Measurements from ENCODE around the gene CPED1. TPM values are rescaled to one million over a fixed set of nuclear protein-coding genes. Genes with fewer than 3 reads are reported as not detected.

Gene CPED1
- total RNA-seq, 1 experiment from 2014 or later: 0.39 TPM

DNA sequence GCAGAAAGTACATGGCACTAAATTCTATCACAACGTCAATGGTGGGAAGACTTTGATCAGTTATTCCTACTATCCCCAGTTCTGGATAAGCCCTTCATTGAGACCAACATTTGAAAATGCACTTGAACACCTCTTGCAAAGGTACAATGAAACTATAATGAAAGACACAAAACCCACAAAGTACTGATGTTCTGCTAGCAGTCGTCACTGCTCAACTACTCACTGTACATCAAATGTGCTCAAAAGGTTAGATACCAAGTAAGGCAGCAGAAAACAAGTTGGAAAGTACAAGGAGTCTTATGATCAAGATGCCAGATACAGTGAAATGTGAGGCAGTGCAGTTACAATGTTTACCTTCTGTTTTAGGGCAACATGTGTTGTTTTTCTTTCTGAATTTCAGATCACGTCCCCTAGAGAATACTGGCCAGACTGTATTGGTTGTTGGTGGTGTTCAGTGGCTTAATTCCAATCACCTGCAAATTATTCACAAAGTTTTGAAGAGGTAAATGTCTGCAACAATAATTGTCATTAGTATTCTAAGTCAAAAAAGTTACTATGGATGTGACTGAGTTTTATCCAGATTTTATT lies 277.9 kb downstream of the CPED1 start:
- ATAC-seq (no peak), DNase-seq (ENCODE audit: low read depth, low spot score) (no peak)
- Histone ChIP-seq H3K27ac (ENCODE audit: low read length) (no peak overlapping the region), H3K27me3 (ENCODE audit: control insufficient read depth, insufficient read depth, low read length) (no peaks in the 10 kb centered on the region), H3K4me3 (ENCODE audit: low read depth in 2 of 2, low read length in 2 of 2) (no peak overlapping the region), H3K4me1 (ENCODE audit: control insufficient read depth, insufficient read depth, low read length) (no peaks in the 10 kb centered on the region), H3K9me3 (ENCODE audit: control insufficient read depth, insufficient read depth, low read depth, low read length) (no peaks in the 10 kb centered on the region), H3K36me3 (ENCODE audit: control insufficient read depth, insufficient read depth, low read length) (no peaks in the 10 kb centered on the region; the same call in 1 of the 2 replicates)
- in situ Hi-C loops (cut with HindIII; ENCODE audit: low pct_unique_long_range_greater_than_20kb, low sequenced_read_pairs): no loop called here
- POLR2A ChIA-PET: no interaction called here
- BruUV-seq (replicated peaks): no TSS peak
- no peak for TF ChIP-seq POLR2AphosphoS5 (IDR thresholded peaks at IDR 0.05; ENCODE audit: low read depth, low read length)
- no peak for TF ChIP-seq TCF7L2 (IDR thresholded peaks at IDR 0.05; ENCODE audit: low read depth, low read length)
- TF ChIP-seq SIN3A (IDR thresholded peaks at IDR 0.05; ENCODE audit: borderline replicate concordance, insufficient read depth, low read depth, low read length): no peak
- TF ChIP-seq, protein P1, sequence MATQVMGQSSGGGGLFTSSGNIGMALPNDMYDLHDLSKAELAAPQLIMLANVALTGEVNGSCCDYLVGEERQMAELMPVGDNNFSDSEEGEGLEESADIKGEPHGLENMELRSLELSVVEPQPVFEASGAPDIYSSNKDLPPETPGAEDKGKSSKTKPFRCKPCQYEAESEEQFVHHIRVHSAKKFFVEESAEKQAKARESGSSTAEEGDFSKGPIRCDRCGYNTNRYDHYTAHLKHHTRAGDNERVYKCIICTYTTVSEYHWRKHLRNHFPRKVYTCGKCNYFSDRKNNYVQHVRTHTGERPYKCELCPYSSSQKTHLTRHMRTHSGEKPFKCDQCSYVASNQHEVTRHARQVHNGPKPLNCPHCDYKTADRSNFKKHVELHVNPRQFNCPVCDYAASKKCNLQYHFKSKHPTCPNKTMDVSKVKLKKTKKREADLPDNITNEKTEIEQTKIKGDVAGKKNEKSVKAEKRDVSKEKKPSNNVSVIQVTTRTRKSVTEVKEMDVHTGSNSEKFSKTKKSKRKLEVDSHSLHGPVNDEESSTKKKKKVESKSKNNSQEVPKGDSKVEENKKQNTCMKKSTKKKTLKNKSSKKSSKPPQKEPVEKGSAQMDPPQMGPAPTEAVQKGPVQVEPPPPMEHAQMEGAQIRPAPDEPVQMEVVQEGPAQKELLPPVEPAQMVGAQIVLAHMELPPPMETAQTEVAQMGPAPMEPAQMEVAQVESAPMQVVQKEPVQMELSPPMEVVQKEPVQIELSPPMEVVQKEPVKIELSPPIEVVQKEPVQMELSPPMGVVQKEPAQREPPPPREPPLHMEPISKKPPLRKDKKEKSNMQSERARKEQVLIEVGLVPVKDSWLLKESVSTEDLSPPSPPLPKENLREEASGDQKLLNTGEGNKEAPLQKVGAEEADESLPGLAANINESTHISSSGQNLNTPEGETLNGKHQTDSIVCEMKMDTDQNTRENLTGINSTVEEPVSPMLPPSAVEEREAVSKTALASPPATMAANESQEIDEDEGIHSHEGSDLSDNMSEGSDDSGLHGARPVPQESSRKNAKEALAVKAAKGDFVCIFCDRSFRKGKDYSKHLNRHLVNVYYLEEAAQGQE (IDR thresholded peaks at IDR 0.05; ENCODE audit: insufficient read depth in 1 of 2, low read depth in 2 of 2, low read length in 1 of 2): no peak
- TF ChIP-seq, protein P2, sequence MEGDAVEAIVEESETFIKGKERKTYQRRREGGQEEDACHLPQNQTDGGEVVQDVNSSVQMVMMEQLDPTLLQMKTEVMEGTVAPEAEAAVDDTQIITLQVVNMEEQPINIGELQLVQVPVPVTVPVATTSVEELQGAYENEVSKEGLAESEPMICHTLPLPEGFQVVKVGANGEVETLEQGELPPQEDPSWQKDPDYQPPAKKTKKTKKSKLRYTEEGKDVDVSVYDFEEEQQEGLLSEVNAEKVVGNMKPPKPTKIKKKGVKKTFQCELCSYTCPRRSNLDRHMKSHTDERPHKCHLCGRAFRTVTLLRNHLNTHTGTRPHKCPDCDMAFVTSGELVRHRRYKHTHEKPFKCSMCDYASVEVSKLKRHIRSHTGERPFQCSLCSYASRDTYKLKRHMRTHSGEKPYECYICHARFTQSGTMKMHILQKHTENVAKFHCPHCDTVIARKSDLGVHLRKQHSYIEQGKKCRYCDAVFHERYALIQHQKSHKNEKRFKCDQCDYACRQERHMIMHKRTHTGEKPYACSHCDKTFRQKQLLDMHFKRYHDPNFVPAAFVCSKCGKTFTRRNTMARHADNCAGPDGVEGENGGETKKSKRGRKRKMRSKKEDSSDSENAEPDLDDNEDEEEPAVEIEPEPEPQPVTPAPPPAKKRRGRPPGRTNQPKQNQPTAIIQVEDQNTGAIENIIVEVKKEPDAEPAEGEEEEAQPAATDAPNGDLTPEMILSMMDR (IDR thresholded peaks at IDR 0.05): no peak
- CTCF ChIA-PET: no interaction called here
- intact Hi-C loops (cut with micrococcal nuclease; ENCODE audit: unreplicated experiment): no loop called here

DNA sequence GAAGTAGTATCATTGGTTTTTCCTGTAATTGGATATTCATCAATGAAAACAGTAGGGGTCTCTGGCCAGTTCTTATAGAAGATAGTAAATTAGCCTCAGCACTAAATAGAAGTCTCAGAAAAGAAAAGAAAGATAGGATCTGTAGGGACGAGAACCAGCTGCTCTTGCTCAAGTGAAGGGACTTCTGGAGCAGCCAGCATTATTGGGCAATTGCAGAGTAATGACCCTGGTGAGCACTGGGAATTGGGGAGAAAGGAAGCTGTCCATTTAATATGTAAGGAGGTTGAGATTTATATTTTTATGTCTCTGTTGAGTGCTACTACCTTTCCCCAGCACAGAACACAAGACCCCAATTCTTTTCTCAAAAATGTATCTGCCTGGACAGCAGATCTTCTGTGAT lies 279.1 kb downstream of the CPED1 start:
- in situ Hi-C loops (cut with HindIII; ENCODE audit: low pct_unique_long_range_greater_than_20kb, low sequenced_read_pairs): no loop called here
- Histone ChIP-seq H3K27ac (ENCODE audit: low read length) (no peak overlapping the region), H3K4me1 (ENCODE audit: control insufficient read depth, insufficient read depth, low read length) (no peaks in the 10 kb centered on the region), H3K4me3 (ENCODE audit: low read depth in 2 of 2, low read length in 2 of 2) (no peak overlapping the region), H3K9me3 (ENCODE audit: control insufficient read depth, insufficient read depth, low read depth, low read length) (no peaks in the 10 kb centered on the region), H3K36me3 (ENCODE audit: control insufficient read depth, insufficient read depth, low read length) (no peaks in the 10 kb centered on the region; the same call in 1 of the 2 replicates), H3K27me3 (ENCODE audit: control insufficient read depth, insufficient read depth, low read length) (no peaks in the 10 kb centered on the region)
- DNase-seq (ENCODE audit: low read depth, low spot score) (no peak), ATAC-seq (no peak)
- BruUV-seq (replicated peaks): no TSS peak
- CTCF ChIA-PET: no interaction called here
- TF ChIP-seq POLR2AphosphoS5 (IDR thresholded peaks at IDR 0.05; ENCODE audit: low read depth, low read length): no peak
- no peak for TF ChIP-seq TCF7L2 (IDR thresholded peaks at IDR 0.05; ENCODE audit: low read depth, low read length)
- TF ChIP-seq SIN3A (IDR thresholded peaks at IDR 0.05; ENCODE audit: borderline replicate concordance, insufficient read depth, low read depth, low read length): no peak
- TF ChIP-seq, protein P1 (IDR thresholded peaks at IDR 0.05; ENCODE audit: insufficient read depth in 1 of 2, low read depth in 2 of 2, low read length in 1 of 2): no peak
- TF ChIP-seq, protein P2 (IDR thresholded peaks at IDR 0.05): no peak
- intact Hi-C loops (cut with micrococcal nuclease; ENCODE audit: unreplicated experiment): no loop called here
- POLR2A ChIA-PET: no interaction called here
